ENCODE results near the gene KIF24.

DNA sequence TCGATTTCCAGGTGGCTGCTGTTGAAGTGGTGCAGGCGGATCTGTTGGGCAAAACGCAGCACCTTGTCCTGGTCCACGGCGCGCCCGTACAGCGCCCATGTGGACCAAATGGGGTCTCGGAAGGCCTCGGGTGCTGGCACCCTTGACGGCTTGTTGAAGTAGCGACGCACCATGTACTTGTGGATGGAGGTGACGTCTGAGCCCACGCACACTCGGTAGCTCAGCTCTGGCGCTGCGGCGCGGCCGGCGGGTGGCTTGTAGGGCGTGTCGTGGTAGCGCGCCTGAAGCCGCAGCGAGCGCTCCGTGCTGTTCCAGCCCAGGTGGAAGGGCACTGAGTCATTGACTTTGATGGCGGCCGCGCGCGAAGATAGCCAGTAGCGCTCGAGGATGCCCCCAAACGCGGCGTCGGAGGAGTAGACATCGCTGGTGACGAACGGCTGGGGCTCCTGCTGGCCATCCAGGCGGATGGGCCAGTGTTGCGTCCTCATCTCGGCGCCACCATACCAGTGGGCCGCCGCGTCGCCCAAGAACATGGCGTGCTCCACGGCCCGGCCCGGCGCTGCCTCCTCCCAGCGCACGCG is 42.9 kb upstream of the KIF24 start:
- TF ChIP-seq CTCF (IDR thresholded peaks at IDR 0.05) (no peak), POLR2AphosphoS5 (IDR thresholded peaks at IDR 0.05) (no peak), POLR2A (IDR thresholded peaks at IDR 0.05) (no peak)
